OCI-LY1 (cell line): ENCODE data around the gene PCBP4.
"Not testable (repeated sequence)": the region's sequence is repeated elsewhere in the genome, so short reads cannot be mapped to it uniquely, and the experiment has no call there.

Experiments used
- H2AFZ ChIP-seq: fragments of 200-600 bp; sonication (generic), shearing (Covaris generic); 2 replicates; pipeline ENCODE4 v1.6.0; 2014; ENCODE audit warnings: antibody characterized with exemption, mild to moderate bottlenecking, low read length
- H3F3A ChIP-seq: fragments of 200-600 bp; sonication (generic), shearing (Covaris generic); 2 replicates; pipeline ENCODE4 v1.6.0; 2014; ENCODE audit warnings: mild to moderate bottlenecking, antibody characterized with exemption, low read length, moderate library complexity; ENCODE audit not compliant: insufficient read depth
- H3K27ac ChIP-seq: fragments of 200-600 bp; sonication (generic); 2 replicates; pipeline ENCODE4 v1.5.1; 2014; ENCODE audit warnings: low read length, mixed run types, mild to moderate bottlenecking, low read depth; ENCODE audit not compliant: poor library complexity, severe bottlenecking
- H3K27me3 ChIP-seq: fragments of 200-600 bp; sonication (generic); 2 replicates; pipeline ENCODE4 v1.6.0; 2014; ENCODE audit warnings: antibody characterized with exemption, mild to moderate bottlenecking, low read length, moderate library complexity; ENCODE audit not compliant: insufficient read depth
- H3K36me3 ChIP-seq: fragments of 200-600 bp; sonication (generic); 2 replicates; pipeline ENCODE4 v1.6.1; 2014; ENCODE audit warnings: mild to moderate bottlenecking, antibody characterized with exemption, low read length, moderate library complexity, mixed read lengths; ENCODE audit not compliant: insufficient read depth
- H3K4me1 ChIP-seq: fragments of 200-600 bp; sonication (generic); 2 replicates; pipeline ENCODE4 v1.5.1; 2014; ENCODE audit warnings: mild to moderate bottlenecking, low read length, moderate library complexity; ENCODE audit not compliant: insufficient read depth, severe bottlenecking
- H3K4me2 ChIP-seq: fragments of 200-600 bp; sonication (generic), shearing (Covaris generic); 2 replicates; pipeline ENCODE4 v1.6.1; 2014; ENCODE audit warnings: low read length
- H3K4me3 ChIP-seq: fragments of 200-600 bp; sonication (generic); 2 replicates; pipeline ENCODE4 v1.5.1; 2014; ENCODE audit warnings: low read length, low read depth, mild to moderate bottlenecking, mixed read lengths; ENCODE audit not compliant: poor library complexity, severe bottlenecking
- H3K79me2 ChIP-seq: fragments of 200-600 bp; shearing (Covaris generic); 2 replicates; pipeline ENCODE4 v1.6.1; 2016; ENCODE audit warnings: mixed run types, low read length, mixed read lengths; ENCODE audit not compliant: insufficient read depth
- H3K9ac ChIP-seq: fragments of 200-600 bp; sonication (generic), shearing (Covaris generic); 2 replicates; pipeline ENCODE4 v1.6.1; 2014; ENCODE audit warnings: mild to moderate bottlenecking, low read length, mixed read lengths
- H3K9me2 ChIP-seq: fragments of 200-600 bp; sonication (generic), shearing (Covaris generic); 2 replicates; pipeline ENCODE4 v1.6.1; 2014; ENCODE audit warnings: low read depth, mild to moderate bottlenecking, low read length, mixed read lengths
- H3K9me3 ChIP-seq: fragments of 200-600 bp; shearing (Covaris generic); 2 replicates; pipeline ENCODE4 v1.6.1; 2014; ENCODE audit warnings: low read length, mixed read lengths
- H4K20me1 ChIP-seq: fragments of 200-600 bp; sonication (generic), shearing (Covaris generic); 2 replicates; pipeline ENCODE4 v1.6.0; 2016; ENCODE audit warnings: mild to moderate bottlenecking, low read length; ENCODE audit not compliant: insufficient read depth
- CTCF ChIP-seq: fragments of 200-600 bp; sonication (generic), shearing (Covaris generic); IDR thresholded peaks from 2 replicates; pipeline ENCODE4 v1.5.1; 2017; ENCODE audit warnings: mild to moderate bottlenecking, antibody characterized with exemption, low read length, moderate library complexity, mixed read lengths
- EZH2 ChIP-seq: fragments of 200-600 bp; sonication (generic), shearing (Covaris generic); IDR thresholded peaks from 2 replicates; pipeline ENCODE4 v1.8.0; 2017; ENCODE audit warnings: borderline replicate concordance, mixed run types, mild to moderate bottlenecking, antibody characterized with exemption, low read length, moderate library complexity, mixed read lengths

Gene PCBP4

DNA sequence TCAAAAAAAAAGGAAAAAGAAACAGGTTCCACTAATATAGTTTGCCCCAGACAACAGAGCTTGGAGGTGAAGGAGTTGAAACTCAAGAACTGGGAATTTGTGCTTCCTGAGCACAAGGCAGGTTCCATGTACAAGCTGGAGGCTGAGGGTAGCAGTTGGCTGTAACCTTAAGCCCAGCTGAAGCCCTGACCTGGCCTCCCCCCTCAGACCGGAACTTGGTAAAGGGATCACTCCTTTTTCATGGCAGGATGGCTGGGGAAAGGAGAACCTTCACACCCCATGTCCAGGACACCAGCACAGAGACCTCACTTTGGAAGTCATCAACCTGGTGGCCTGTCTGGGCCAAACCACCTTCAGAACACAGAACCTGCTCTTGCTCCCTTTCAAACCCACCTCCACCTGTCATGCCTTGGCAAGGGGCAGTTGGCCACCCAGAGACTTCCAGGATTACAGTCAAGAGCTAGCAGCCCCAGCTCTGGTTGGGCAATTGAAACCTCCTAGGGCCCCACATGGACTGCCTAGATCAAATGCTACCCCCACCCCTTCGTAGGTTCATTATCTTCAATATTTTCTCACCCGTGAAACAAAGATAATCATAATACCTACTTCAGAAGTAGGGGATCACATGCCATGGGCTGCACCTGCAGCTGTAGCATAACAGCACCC, 24.9 kb upstream of the PCBP4 start:
- Histone ChIP-seq H3K36me3 (peaks cover 44% of the 10 kb centered on the region), H3K9ac (no peak overlapping the region), H2AFZ (no peak overlapping the region), H3K4me3 (no peak overlapping the region), H3K79me2 (peaks cover 16% of the 10 kb centered on the region), H4K20me1 (no peaks in the 10 kb centered on the region), H3K4me2 (peak overlapping the region; percentile 18; the same call in 1 of the 2 replicates), H3K27ac (no peak overlapping the region), H3K4me1 (peaks cover 29% of the 10 kb centered on the region), H3F3A (0 out of 2 replicates have a peak, but pooled peaks cover 5% of the 10 kb centered on the region), H3K9me3 (no peaks in the 10 kb centered on the region), H3K9me2 (no peaks in the 10 kb centered on the region), H3K27me3 (no peaks in the 10 kb centered on the region)
- TF ChIP-seq EZH2 (no peak), CTCF (no peak)

DNA sequence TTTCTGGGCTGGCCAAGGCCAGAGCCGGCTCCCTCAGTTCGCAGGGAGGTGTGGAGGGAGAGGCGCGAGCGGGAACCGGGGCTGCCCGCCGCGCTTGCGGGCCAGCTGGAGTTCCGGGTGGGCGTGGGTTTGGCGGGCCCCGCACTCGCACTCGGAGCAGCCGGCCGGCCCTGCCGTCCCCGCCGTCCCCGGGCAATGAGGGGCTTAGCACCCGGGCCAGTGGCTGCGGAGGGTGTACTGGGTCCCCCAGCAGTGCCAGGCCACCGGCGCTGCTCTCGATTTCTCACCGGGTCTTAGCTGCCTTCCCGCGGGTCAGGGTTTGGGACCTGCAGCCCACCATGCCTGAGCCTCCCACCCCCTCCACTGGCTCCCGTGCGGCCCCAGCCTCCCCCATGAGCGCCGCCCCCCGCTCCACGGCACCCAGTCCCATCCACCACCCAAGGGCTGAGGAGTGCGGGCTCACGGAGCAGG, 23.3 kb upstream of the PCBP4 start:
- H3K36me3 ChIP-seq = peaks cover 44% of the 10 kb centered on the region
- H3K4me3 ChIP-seq, H3K4me2 ChIP-seq, H3F3A ChIP-seq, H3K9me2 ChIP-seq, H2AFZ ChIP-seq, H3K9ac ChIP-seq, H3K27me3 ChIP-seq, H4K20me1 ChIP-seq, H3K9me3 ChIP-seq: not testable (repeated sequence)
- peaks cover 29% of the 10 kb centered on the region for H3K4me1 ChIP-seq
- H3K79me2 ChIP-seq = peaks cover 15% of the 10 kb centered on the region
- peak overlapping the region; percentile 4 for H3K27ac ChIP-seq

DNA sequence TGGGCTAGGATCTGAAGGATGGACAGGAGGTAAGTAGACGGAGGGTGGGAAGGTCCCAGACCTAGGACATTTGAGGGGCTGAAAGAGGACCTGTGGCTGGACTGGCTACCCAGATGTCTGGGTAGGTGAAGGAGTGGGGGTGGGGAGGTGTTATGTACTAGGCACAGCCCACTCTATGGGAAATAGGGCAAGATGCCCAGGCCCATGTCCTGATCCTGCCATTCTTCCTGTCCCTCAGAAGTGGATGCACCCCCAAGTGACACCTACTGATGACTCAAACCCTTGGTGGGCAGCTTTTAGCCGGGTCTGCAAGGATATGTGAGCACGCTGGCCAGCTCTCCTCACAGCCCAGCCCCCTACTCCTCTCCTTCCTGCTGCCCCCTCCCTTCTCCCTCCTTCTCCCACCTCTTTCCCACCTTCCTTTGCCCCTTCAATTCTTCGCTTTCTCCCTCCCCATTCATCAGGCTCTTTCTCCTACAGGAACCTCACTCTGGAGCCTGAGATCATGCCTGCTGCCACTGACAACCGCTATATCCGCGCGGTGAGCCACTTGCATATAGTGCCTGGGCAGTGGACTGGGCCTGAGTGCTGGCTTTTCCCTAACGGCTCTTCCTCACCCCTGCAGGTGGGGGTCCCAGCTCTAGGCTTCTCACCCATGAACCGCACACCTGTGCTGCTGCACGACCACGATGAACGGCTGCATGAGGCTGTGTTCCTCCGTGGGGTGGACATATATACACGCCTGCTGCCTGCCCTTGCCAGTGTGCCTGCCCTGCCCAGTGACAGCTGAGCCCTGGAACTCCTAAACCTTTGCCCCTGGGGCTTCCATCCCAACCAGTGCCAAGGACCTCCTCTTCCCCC, 21.3 kb upstream of the PCBP4 start:
- H3K27ac ChIP-seq = no peak overlapping the region
- TF ChIP-seq EZH2 (no peak), CTCF (no peak)
- peaks cover 17% of the 10 kb centered on the region for H3K4me1 ChIP-seq

More for the DNA sequence above, 21.3 kb upstream of the PCBP4 start:
- no peaks in the 10 kb centered on the region for H3F3A ChIP-seq
- no peak overlapping the region for H3K9ac ChIP-seq
- no peaks in the 10 kb centered on the region for H3K9me3 ChIP-seq
- no peaks in the 10 kb centered on the region for H3K27me3 ChIP-seq
- H3K9me2 ChIP-seq = no peaks in the 10 kb centered on the region
- peaks cover 24% of the 10 kb centered on the region for H3K36me3 ChIP-seq
- H4K20me1 ChIP-seq = no peaks in the 10 kb centered on the region
- no peaks in the 10 kb centered on the region for H3K79me2 ChIP-seq
- no peak overlapping the region for H2AFZ ChIP-seq
- no peak overlapping the region for H3K4me3 ChIP-seq
- H3K4me2 ChIP-seq = no peak overlapping the region
